ENCODE measurements around the gene SPANXN4.

Gene SPANXN4

GRCh38 chrX:143025628-143026027 lies at the start of gene SPANXN4:
TSS of gene SPANXN4 (plus strand) at chrX:143025928. CDS start at chrX:143026015, 87 bp downstream.
- FAIRE-seq, result no peak
- DNase-seq (ENCODE audit: low spot score), result no peak

GRCh38 chrX:142977128-142977914 lies 48.4 kb upstream of the SPANXN4 start:
- no peak for DNase-seq (ENCODE audit: low spot score)
- FAIRE-seq, result no peak

GRCh38 chrX:142978130-142978684 lies 47.5 kb upstream of the SPANXN4 start:
- DNase-seq (ENCODE audit: low spot score), result no peak
- FAIRE-seq, result no peak

- FAIRE-seq (no peak), DNase-seq (ENCODE audit: low spot score) (no peak)
Measured at GRCh38 chrX:142982679-142983078, 43.0 kb upstream of the SPANXN4 start.

GRCh38 chrX:142994988-142995387 lies 30.7 kb upstream of the SPANXN4 start:
- DNase-seq (ENCODE audit: low spot score) (no peak), FAIRE-seq (no peak)

- peak; percentile 0 for DNase-seq (ENCODE audit: low spot score)
- FAIRE-seq, result no peak
Measured at GRCh38 chrX:142998447-142999198, 27.1 kb upstream of the SPANXN4 start.

- no peak for FAIRE-seq
- DNase-seq (ENCODE audit: low spot score), result no peak
Measured at GRCh38 chrX:142999199-142999701, 26.5 kb upstream of the SPANXN4 start.

- no peak for DNase-seq (ENCODE audit: low spot score)
- no peak for FAIRE-seq
Measured at GRCh38 chrX:143002206-143002605, 23.5 kb upstream of the SPANXN4 start.

- DNase-seq (ENCODE audit: low spot score), result no peak
- no peak for FAIRE-seq
Measured at GRCh38 chrX:143017272-143017671, 8.5 kb upstream of the SPANXN4 start.

GRCh38 chrX:143027275-143027674 lies 1.5 kb downstream of the SPANXN4 start:
- no peak for DNase-seq (ENCODE audit: low spot score)
- no peak for FAIRE-seq

GRCh38 chrX:143047511-143047910 lies 21.8 kb downstream of the SPANXN4 start:
- DNase-seq (ENCODE audit: low spot score) (no peak), FAIRE-seq (no peak)

- DNase-seq (ENCODE audit: low spot score) (no peak), FAIRE-seq (no peak)
Measured at GRCh38 chrX:143058120-143058519, 32.4 kb downstream of the SPANXN4 start.

GRCh38 chrX:143081231-143081630 lies 55.5 kb downstream of the SPANXN4 start:
- no peak for DNase-seq (ENCODE audit: low spot score)
- no peak for FAIRE-seq

- no peak for FAIRE-seq
- DNase-seq (ENCODE audit: low spot score), result no peak
Measured at GRCh38 chrX:143082537-143082936, 56.8 kb downstream of the SPANXN4 start.

Data from urothelium cell line (cell line).